Neuronal stem cell (in vitro differentiated cells): ENCODE data around the gene POLN.

Source experiments
- DNase-seq: peaks from one replicate; pipeline ENCODE4 v3.0.0-alpha.2; 2013; ENCODE audit warnings: low spot score
- H2AFZ ChIP-seq: one replicate; pipeline ENCODE4 v1.6.1; 2013; ENCODE audit warnings: mild to moderate bottlenecking, low read length, inconsistent platforms
- H2AK5ac ChIP-seq: 2 replicates; pipeline ENCODE4 v1.6.1; 2013; ENCODE audit warnings: low read depth, mild to moderate bottlenecking, inconsistent platforms, low read length, moderate library complexity, mixed read lengths
- H2BK120ac ChIP-seq: 2 replicates; pipeline ENCODE4 v1.6.1; 2013; ENCODE audit warnings: low read depth, mild to moderate bottlenecking, inconsistent platforms, low read length, moderate library complexity, mixed read lengths
- H2BK12ac ChIP-seq: one replicate; pipeline ENCODE4 v1.6.1; 2013; ENCODE audit warnings: low read length, inconsistent platforms
- H2BK15ac ChIP-seq: 2 replicates; pipeline ENCODE4 v1.6.1; 2013; ENCODE audit warnings: mild to moderate bottlenecking, low read length, inconsistent platforms, mixed read lengths
- H2BK5ac ChIP-seq: one replicate; pipeline ENCODE4 v1.6.1; 2013; ENCODE audit warnings: inconsistent platforms, mild to moderate bottlenecking, low read length, moderate library complexity
- H3K14ac ChIP-seq: one replicate; pipeline ENCODE4 v1.6.1; 2013; ENCODE audit warnings: low read length, inconsistent platforms
- H3K18ac ChIP-seq: 2 replicates; pipeline ENCODE4 v1.6.1; 2013; ENCODE audit warnings: low read length, inconsistent platforms
- H3K23ac ChIP-seq: 2 replicates; pipeline ENCODE4 v1.6.1; 2013; ENCODE audit warnings: low read depth, mild to moderate bottlenecking, mixed read lengths, low read length, inconsistent platforms; ENCODE audit not compliant: poor library complexity
- H3K27ac ChIP-seq: replicated peaks from 3 replicates; pipeline ENCODE4 v1.5.1; 2013; ENCODE audit warnings: low read length, inconsistent platforms
- H3K27me3 ChIP-seq, 3 experiments: 2 replicates each; pipeline ENCODE4 v1.6.1; 2013; ENCODE audit warnings: low read length in 3 of 3, mild to moderate bottlenecking in 2 of 3, inconsistent platforms in 1 of 3, low read depth in 1 of 3, mixed read lengths in 1 of 3, moderate library complexity in 1 of 3; ENCODE audit not compliant: control insufficient read depth in 3 of 3, insufficient read depth in 3 of 3
- H3K36me3 ChIP-seq, 2 donors: replicated peaks in 1 of 2; 2 replicates each; pipeline ENCODE4 v1.6.1; 2013; ENCODE audit warnings: low read length in 2 of 2; ENCODE audit not compliant: control insufficient read depth in 2 of 2, insufficient read depth in 2 of 2
- H3K4ac ChIP-seq: 2 replicates; pipeline ENCODE4 v1.6.1; 2013; ENCODE audit warnings: inconsistent platforms, mild to moderate bottlenecking, low read length, moderate library complexity
- H3K4me1 ChIP-seq, 2 donors: 1 replicate in 1 of 2; 2 replicates in 1 of 2; pipeline ENCODE4 v1.6.1; 2013; ENCODE audit warnings: low read length in 2 of 2, low read depth in 1 of 2; ENCODE audit not compliant: control insufficient read depth in 2 of 2, insufficient read depth in 1 of 2
- H3K4me2 ChIP-seq: one replicate; pipeline ENCODE4 v1.6.1; 2013; ENCODE audit warnings: mild to moderate bottlenecking, low read length, inconsistent platforms; ENCODE audit not compliant: insufficient read depth, poor library complexity, severe bottlenecking
- H3K4me3 ChIP-seq, 2 donors: 2 replicates each; pipeline ENCODE4 v1.5.1; 2013; ENCODE audit warnings: low read length in 2 of 2, mild to moderate bottlenecking in 2 of 2, inconsistent platforms in 1 of 2, moderate library complexity in 1 of 2
- H3K79me1 ChIP-seq: one replicate; pipeline ENCODE4 v1.6.1; 2013; ENCODE audit warnings: low read depth, mild to moderate bottlenecking, inconsistent platforms, low read length, moderate library complexity
- H3K9ac ChIP-seq: one replicate; pipeline ENCODE4 v1.6.1; 2013; ENCODE audit warnings: mild to moderate bottlenecking, low read depth, low read length, inconsistent platforms; ENCODE audit not compliant: poor library complexity
- H3K9me3 ChIP-seq, 2 donors: replicated peaks in 1 of 2; 2 replicates each; pipeline versions ENCODE3 to v1.6.1; 2013; ENCODE audit warnings: low read length in 2 of 2, mild to moderate bottlenecking in 2 of 2, inconsistent platforms in 1 of 2, low read depth in 1 of 2, mixed read lengths in 1 of 2, moderate library complexity in 1 of 2; ENCODE audit not compliant: control insufficient read depth in 2 of 2, insufficient read depth in 1 of 2
- H4K8ac ChIP-seq: one replicate; pipeline ENCODE4 v1.6.1; 2013; ENCODE audit warnings: low read depth, mild to moderate bottlenecking, inconsistent platforms, low read length, moderate library complexity
- H4K91ac ChIP-seq: one replicate; pipeline ENCODE4 v1.6.1; 2013; ENCODE audit warnings: low read length, low read depth, mild to moderate bottlenecking, inconsistent platforms; ENCODE audit not compliant: poor library complexity
- WGBS, 2 donors: extraction: QIAGEN DNeasy Blood & Tissue Kit; methylation state at CpG; one replicate each; pipeline ENCODE4 v1.1.7; 2013; ENCODE audit warnings: missing lambda C conversion rate in 2 of 2, mixed read lengths in 1 of 2; ENCODE audit not compliant: insufficient read length in 2 of 2, insufficient replicate concordance in 1 of 2; ENCODE audit errors: extremely low coverage in 2 of 2; 5-methylcytosine and 5-hydroxymethylcytosine counted together

Gene POLN

DNA sequence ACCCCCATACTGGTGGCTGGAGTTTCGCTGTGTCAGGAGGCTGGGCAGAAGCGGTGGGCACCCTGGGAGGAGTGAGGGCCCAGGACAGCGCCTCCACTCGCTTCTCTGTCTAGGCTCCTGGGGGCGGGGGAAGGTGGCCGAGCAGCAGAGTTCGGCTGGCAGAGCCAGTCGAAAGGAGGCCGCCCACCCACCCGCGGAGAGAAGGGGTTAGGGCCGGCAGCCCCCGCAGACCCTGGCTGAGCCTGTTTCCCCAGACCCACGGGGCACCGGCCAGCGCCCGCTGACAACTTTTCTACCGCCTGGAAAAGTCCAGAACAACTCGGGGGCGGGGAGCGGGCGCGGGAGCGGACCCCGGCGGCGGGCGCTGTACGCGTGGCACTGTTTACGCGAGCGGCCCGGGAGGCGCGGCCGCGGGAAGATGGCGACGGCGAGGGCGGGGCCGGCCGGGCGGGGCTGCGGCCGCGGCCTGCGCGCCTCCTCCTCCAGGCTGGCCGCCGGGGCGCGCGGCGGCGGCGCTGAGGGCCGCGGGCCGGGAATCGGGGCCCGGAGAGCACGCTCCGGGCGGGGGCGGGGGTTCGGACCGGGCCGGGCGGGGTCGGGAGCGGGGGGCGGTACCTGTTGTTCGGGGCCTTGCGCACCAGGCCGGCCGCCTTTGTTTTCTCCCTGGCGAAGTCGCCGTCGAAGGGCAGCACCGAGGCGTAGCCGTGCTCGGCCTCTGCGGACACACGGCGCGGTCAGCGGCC is 19.4 kb upstream of the POLN start:
- Histone ChIP-seq H3K9me3 (no peaks in the 10 kb centered on the region), H3K4me1 (peaks cover 16 to 21% of the 10 kb centered on the region in 2 donors), H3K18ac (peak overlapping the region; percentile 97), H3K27ac (peak overlapping the region; percentile 67), H3K4ac (no peak overlapping the region), H3K23ac (peak overlapping the region; percentile 98), H4K8ac (no peak overlapping the region), H2BK120ac (no peak overlapping the region), H4K91ac (no peak overlapping the region), H2BK5ac (peak overlapping the region; percentile 39), H2AK5ac (peak overlapping the region; percentile 88), H2AFZ (peak overlapping the region; percentile 88), H3K79me1 (peaks cover 41% of the 10 kb centered on the region), H3K27me3 (peaks cover 0 to 22% (median 0%) of the 10 kb centered on the region in 3 experiments), H3K36me3 (peaks cover 18 to 30% of the 10 kb centered on the region in 2 donors), H3K4me3 (peak overlapping the region; percentile 79 to 97), H3K9ac (peak overlapping the region; percentile 97), H3K14ac (peak overlapping the region; percentile 82), H2BK15ac (peak overlapping the region; percentile 17), H2BK12ac (peak overlapping the region; percentile 22), H3K4me2 (peak overlapping the region; percentile 89)
- DNase-seq: peak; percentile 30
- no CpG with 5 or more reads among the region's 91 CpGs for WGBS, 2 donors

DNA sequence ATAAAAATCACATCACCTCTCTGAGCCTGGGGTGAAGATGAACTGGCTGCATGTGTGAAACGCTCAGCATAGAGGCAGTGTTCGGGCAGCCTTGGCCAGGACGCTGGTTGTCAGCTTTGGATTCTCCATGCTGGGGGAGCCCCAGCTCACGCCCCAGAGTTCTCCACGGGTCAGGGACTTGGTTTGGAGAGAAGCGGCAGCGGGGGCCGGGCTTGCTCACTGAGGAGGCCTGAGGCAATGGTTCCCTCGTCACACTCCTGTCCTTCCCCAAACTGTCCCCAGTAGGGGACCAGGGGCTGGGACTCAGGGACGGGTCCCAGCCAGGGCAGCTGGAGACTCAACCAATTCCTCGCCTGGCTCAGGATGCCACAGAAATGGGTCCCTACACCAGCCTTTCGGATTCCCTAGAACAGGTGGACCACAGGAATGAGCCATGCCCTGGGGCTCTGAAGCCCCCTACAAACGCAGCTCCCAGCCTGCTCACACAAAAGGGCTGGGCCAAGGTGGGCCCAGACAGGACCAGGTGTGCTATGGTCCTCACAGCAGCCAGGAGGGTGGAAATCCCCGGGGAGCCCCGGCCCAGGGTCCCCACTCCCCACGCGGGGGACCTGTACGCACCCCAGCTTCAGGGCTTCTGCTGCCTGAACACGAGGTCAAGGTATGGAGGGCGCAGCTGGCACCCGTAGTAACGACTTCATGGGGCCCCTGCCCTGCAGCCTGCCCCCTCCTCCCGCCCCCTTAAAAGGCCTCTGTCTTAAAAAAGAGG is 18.6 kb upstream of the POLN start:
- peak overlapping the region; percentile 52 for H3K18ac ChIP-seq
- H3K9me3 ChIP-seq: no peaks in the 10 kb centered on the region
- H3K4me1 ChIP-seq: peaks cover 16 to 21% of the 10 kb centered on the region in 2 donors
- peak overlapping the region; percentile 79 to 97 for H3K4me3 ChIP-seq
- peak overlapping the region; percentile 88 for H2AK5ac ChIP-seq
- H3K27ac ChIP-seq: no peak overlapping the region
- H3K27me3 ChIP-seq: peaks cover 0 to 16% (median 0%) of the 10 kb centered on the region in 3 experiments
- H3K4me2 ChIP-seq: peak overlapping the region; percentile 89
- H2BK15ac ChIP-seq: no peak overlapping the region
- H3K14ac ChIP-seq: no peak overlapping the region
- H3K36me3 ChIP-seq: peaks cover 18 to 36% of the 10 kb centered on the region in 2 donors
- peak overlapping the region; percentile 72 for H3K9ac ChIP-seq
- H3K23ac ChIP-seq: peak overlapping the region; percentile 80
- H2AFZ ChIP-seq: no peak overlapping the region
- DNase-seq: no peak
- no peak overlapping the region for H4K8ac ChIP-seq
- H3K4ac ChIP-seq: no peak overlapping the region
- H2BK120ac ChIP-seq: no peak overlapping the region
- peak overlapping the region; percentile 39 for H2BK5ac ChIP-seq
- H3K79me1 ChIP-seq: peaks cover 41% of the 10 kb centered on the region
- WGBS, 2 donors: no CpG with 5 or more reads among the region's 23 CpGs
- H2BK12ac ChIP-seq: no peak overlapping the region
- no peak overlapping the region for H4K91ac ChIP-seq

DNA sequence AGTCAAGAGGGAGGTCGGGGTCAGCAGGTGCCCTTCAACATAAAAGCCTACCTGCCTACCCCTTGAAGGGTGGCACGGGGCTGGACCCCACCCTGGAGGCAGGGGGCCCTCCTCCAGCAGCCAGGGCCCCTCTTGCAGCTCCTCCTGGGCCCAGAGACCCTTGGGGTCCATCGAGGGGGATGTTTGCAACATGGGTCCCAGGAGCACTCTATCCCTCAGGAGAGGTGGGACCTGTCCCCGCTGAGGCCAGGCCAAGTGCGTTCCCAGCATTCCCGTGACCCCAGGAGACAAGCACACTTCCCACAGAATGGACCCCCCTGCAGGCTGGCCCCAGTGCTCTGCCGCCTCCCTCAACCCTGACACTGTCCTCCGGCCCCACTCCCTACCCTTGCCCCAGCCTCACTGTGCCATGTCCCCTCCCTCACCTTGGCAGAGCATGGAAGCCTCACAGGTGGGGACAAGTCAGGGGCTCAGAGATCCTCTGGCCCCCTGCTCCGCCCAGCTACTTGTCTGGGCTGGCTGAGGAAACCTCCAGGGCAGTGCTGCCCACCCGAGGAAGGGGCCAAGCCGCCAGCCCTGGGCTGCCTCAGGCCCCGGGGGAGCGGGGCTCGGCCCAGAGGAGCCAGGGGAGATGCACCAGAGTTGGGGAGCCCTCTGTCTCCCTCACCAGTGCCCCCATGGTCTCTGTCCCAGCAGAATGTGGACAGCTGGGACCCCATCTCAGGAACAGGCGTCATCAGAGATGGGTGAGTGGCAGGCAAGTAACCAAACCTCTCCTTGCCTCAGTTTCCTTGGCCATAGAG is 17.8 kb upstream of the POLN start:
- H2BK12ac ChIP-seq: no peak overlapping the region
- no peak for DNase-seq
- peak overlapping the region; percentile 89 for H3K4me2 ChIP-seq
- peak overlapping the region; percentile 48 for H3K18ac ChIP-seq
- H3K27ac ChIP-seq: no peak overlapping the region
- H2AFZ ChIP-seq: no peak overlapping the region
- H4K91ac ChIP-seq: no peak overlapping the region
- H3K23ac ChIP-seq: peak overlapping the region; percentile 80
- no CpG with 5 or more reads among the region's 15 CpGs for WGBS, 2 donors
- peak overlapping the region; percentile 21 for H3K14ac ChIP-seq
- H2BK120ac ChIP-seq: no peak overlapping the region
- H2BK5ac ChIP-seq: peak overlapping the region; percentile 39
- no peak overlapping the region for H3K4ac ChIP-seq
- peaks cover 21 to 39% of the 10 kb centered on the region in 2 donors for H3K36me3 ChIP-seq
- peaks cover 41% of the 10 kb centered on the region for H3K79me1 ChIP-seq
- H3K4me1 ChIP-seq: peaks cover 16 to 21% of the 10 kb centered on the region in 2 donors
- H2BK15ac ChIP-seq: no peak overlapping the region
- H3K4me3 ChIP-seq: peak overlapping the region in 1 of 2 donors; percentile 79
- H3K27me3 ChIP-seq: peaks cover 0 to 9% (median 0%) of the 10 kb centered on the region in 3 experiments
- H3K9ac ChIP-seq: peak overlapping the region; percentile 63
- peak overlapping the region; percentile 46 for H2AK5ac ChIP-seq
- H4K8ac ChIP-seq: no peak overlapping the region
- no peaks in the 10 kb centered on the region for H3K9me3 ChIP-seq
